SJSA1 (cell line): ENCODE data around the gene METTL17. TPM values are rescaled to one million over a fixed set of nuclear protein-coding genes. Genes with fewer than 3 reads are reported as not detected.
A peak's percentile ranks its signal among the peaks of the same experiment; 100 is the strongest.
"Not testable (repeated sequence)": the region's sequence is repeated elsewhere in the genome, so short reads cannot be mapped to it uniquely, and the experiment has no call there.

Source experiments
- DNase-seq, 2 experiments: peaks; one replicate each; pipeline ENCODE4 v3.0.0-alpha.2; 2015 to 2020; ENCODE audit warnings: low spot score in 2 of 2, low read depth in 1 of 2
- H3K27ac ChIP-seq: fragments of 250-450 bp; sonication (Bioruptor Pico); 2 replicates; pipeline ENCODE4 v1.5.1; 2020; ENCODE audit warnings: mild to moderate bottlenecking, moderate library complexity
- H3K27me3 ChIP-seq: fragments of 250-450 bp; sonication (Bioruptor Pico); replicated peaks from 2 replicates; pipeline ENCODE4 v1.5.1; 2020; ENCODE audit warnings: mild to moderate bottlenecking, moderate library complexity
- H3K36me3 ChIP-seq: fragments of 250-450 bp; sonication (Bioruptor Pico); 2 replicates; pipeline ENCODE4 v1.5.1; 2020; ENCODE audit warnings: mild to moderate bottlenecking
- H3K4me1 ChIP-seq: fragments of 250-450 bp; sonication (Bioruptor Pico); replicated peaks from 2 replicates; pipeline ENCODE4 v1.6.1; 2021; ENCODE audit warnings: mild to moderate bottlenecking
- H3K4me3 ChIP-seq: fragments of 250-450 bp; sonication (Bioruptor Pico); 2 replicates; pipeline ENCODE4 v1.5.1; 2020; ENCODE audit warnings: mild to moderate bottlenecking
- H3K9me3 ChIP-seq: fragments of 250-450 bp; sonication (Bioruptor Pico); replicated peaks from 2 replicates; pipeline ENCODE4 v1.5.1; 2020; ENCODE audit warnings: mild to moderate bottlenecking
- total RNA-seq: library from RNA; depleted of rRNA; stranded (reverse); fragments of >200 nt; shearing (Covaris generic); gene quantifications from 2 replicates; pipeline ENCODE4 v1.2.3, GENCODE V29; 2014

METTL17 gene
- total RNA-seq, 1 experiment from 2014 or later: 73.1 TPM

GRCh38 chr14:21003788-21004346 lies 14.1 kb downstream of the METTL17 start:
- Histone ChIP-seq H3K27ac (no peak overlapping the region), H3K27me3 (no peaks in the 10 kb centered on the region), H3K36me3 (no peaks in the 10 kb centered on the region), H3K9me3 (no peaks in the 10 kb centered on the region), H3K4me3 (no peak overlapping the region), H3K4me1 (no peaks in the 10 kb centered on the region)
- no peak for DNase-seq

GRCh38 chr14:21009721-21010120 lies 19.9 kb downstream of the METTL17 start:
- not testable (repeated sequence) for H3K4me3 ChIP-seq, DNase-seq, H3K27me3 ChIP-seq, H3K27ac ChIP-seq, H3K4me1 ChIP-seq, H3K9me3 ChIP-seq, H3K36me3 ChIP-seq

DNA sequence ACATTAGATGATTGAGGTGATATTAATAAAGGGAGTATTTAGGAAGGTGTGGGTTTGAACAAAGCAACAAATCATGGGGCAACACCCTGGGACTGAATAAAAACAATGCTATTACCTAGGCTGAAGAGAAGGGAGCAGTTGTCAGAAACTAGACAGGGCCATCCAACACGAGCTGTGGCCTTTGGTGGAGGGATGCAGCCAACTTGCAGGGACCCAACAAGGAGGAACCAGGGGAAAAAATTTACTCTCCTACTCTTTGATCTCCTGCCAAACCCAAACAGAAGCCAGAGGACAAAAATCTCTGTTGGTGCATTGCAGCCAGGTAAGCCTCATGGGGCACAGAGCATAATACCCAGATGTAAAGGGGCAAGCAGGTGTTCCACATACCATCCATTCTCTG lies 21.4 kb downstream of the METTL17 start:
- DNase-seq: no peak
- H3K36me3 ChIP-seq: no peaks in the 10 kb centered on the region
- H3K4me3 ChIP-seq: no peak overlapping the region
- H3K27me3 ChIP-seq: no peaks in the 10 kb centered on the region; the same call in 1 of the 2 replicates
- H3K9me3 ChIP-seq: no peaks in the 10 kb centered on the region
- no peak overlapping the region for H3K27ac ChIP-seq
- H3K4me1 ChIP-seq: no peaks in the 10 kb centered on the region

- Histone ChIP-seq H3K4me1 (no peaks in the 10 kb centered on the region), H3K9me3 (no peaks in the 10 kb centered on the region), H3K27ac (no peak overlapping the region), H3K27me3 (no peaks in the 10 kb centered on the region; the same call in 1 of the 2 replicates), H3K4me3 (no peak overlapping the region), H3K36me3 (no peaks in the 10 kb centered on the region)
- DNase-seq: peak; percentile 64 to 71
Measured at GRCh38 chr14:21014761-21015190, 25.0 kb downstream of the METTL17 start.

- no peak overlapping the region for H3K27ac ChIP-seq
- H3K36me3 ChIP-seq: no peaks in the 10 kb centered on the region
- H3K4me1 ChIP-seq: no peaks in the 10 kb centered on the region
- H3K27me3 ChIP-seq: no peaks in the 10 kb centered on the region; the same call in 1 of the 2 replicates
- H3K4me3 ChIP-seq: no peak overlapping the region
- DNase-seq: no peak
- H3K9me3 ChIP-seq: no peaks in the 10 kb centered on the region
Measured at GRCh38 chr14:21015312-21015711, 25.5 kb downstream of the METTL17 start.

- no peak overlapping the region for H3K27ac ChIP-seq
- no peak for DNase-seq
- H3K4me3 ChIP-seq: no peak overlapping the region
- H3K36me3 ChIP-seq: no peaks in the 10 kb centered on the region
- H3K27me3 ChIP-seq: no peaks in the 10 kb centered on the region; the same call in 1 of the 2 replicates
- no peaks in the 10 kb centered on the region for H3K9me3 ChIP-seq
- H3K4me1 ChIP-seq: no peaks in the 10 kb centered on the region
Measured at GRCh38 chr14:21016413-21017190, 26.8 kb downstream of the METTL17 start.

GRCh38 chr14:21017528-21018245 lies 27.9 kb downstream of the METTL17 start:
- no peak for DNase-seq

DNA sequence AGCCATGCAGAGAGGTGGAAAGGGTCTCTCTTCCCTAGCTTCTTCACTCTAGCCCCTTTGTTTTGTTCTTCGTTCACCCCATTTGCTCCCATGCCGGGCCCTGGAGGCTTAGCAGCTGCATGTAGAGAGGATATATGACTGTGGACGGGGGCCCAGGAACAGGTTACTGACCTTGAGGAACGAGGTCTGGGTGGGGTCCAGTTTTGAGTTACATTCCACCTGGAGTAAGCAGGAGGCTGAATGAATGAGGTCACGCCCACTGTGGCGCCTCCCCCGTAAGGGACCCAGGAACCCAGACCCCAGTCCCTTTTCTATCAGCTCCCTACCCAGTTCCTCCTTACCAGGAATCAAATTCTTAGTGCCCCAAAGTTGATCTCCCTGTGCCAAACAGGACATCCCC lies 28.5 kb downstream of the METTL17 start:
- no peaks in the 10 kb centered on the region for H3K36me3 ChIP-seq
- no peak overlapping the region for H3K4me3 ChIP-seq
- no peaks in the 10 kb centered on the region for H3K4me1 ChIP-seq
- no peaks in the 10 kb centered on the region for H3K9me3 ChIP-seq
- no peak overlapping the region for H3K27ac ChIP-seq
- no peak for DNase-seq
- H3K27me3 ChIP-seq: 0 out of 2 replicates have a peak, but pooled peaks cover 3% of the 10 kb centered on the region

More at GRCh38 chr14:21017528-21018245, 27.9 kb downstream of the METTL17 start:
- Histone ChIP-seq H3K36me3 (no peaks in the 10 kb centered on the region), H3K4me3 (no peak overlapping the region), H3K9me3 (no peaks in the 10 kb centered on the region), H3K27ac (no peak overlapping the region), H3K4me1 (no peaks in the 10 kb centered on the region), H3K27me3 (no peaks in the 10 kb centered on the region)

GRCh38 chr14:21018781-21019180 lies 29.0 kb downstream of the METTL17 start:
- no peak overlapping the region for H3K4me3 ChIP-seq
- H3K27ac ChIP-seq: no peak overlapping the region
- no peak for DNase-seq
- H3K9me3 ChIP-seq: no peaks in the 10 kb centered on the region
- peaks cover 7% of the 10 kb centered on the region; the same call in 1 of the 2 replicates for H3K27me3 ChIP-seq
- H3K4me1 ChIP-seq: no peaks in the 10 kb centered on the region
- no peaks in the 10 kb centered on the region for H3K36me3 ChIP-seq

DNA sequence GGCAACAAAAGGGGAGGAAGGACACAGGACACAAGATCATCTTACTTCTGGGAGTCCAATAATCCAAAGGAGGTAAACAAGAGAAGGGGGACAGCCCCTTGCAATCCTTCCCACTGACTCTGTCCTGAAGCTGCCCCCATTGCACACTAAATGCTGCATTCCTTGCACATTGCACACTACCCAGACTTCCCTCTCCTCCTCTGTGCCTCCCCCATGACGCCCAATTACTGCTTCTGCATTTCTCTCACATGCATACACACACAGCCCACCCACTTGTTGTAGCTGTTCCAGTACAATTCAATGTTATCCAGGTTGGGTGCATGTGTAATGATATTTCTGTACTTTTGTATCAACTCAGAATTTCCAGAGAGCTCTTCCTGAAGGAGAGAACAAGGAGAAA lies 29.6 kb downstream of the METTL17 start:
- no peak for DNase-seq

GRCh38 chr14:21020977-21021545 lies 31.3 kb downstream of the METTL17 start:
- Histone ChIP-seq H3K27me3 (peaks cover 23% of the 10 kb centered on the region), H3K36me3 (no peaks in the 10 kb centered on the region), H3K9me3 (no peaks in the 10 kb centered on the region), H3K4me1 (peaks cover 4% of the 10 kb centered on the region), H3K27ac (no peak overlapping the region), H3K4me3 (no peak overlapping the region)
- no peak for DNase-seq

More for the DNA sequence above, 29.6 kb downstream of the METTL17 start:
- Histone ChIP-seq H3K4me3 (no peak overlapping the region), H3K9me3 (no peaks in the 10 kb centered on the region), H3K27me3 (peaks cover 13% of the 10 kb centered on the region), H3K27ac (no peak overlapping the region), H3K4me1 (no peaks in the 10 kb centered on the region; the same call in 1 of the 2 replicates), H3K36me3 (no peaks in the 10 kb centered on the region)

DNA sequence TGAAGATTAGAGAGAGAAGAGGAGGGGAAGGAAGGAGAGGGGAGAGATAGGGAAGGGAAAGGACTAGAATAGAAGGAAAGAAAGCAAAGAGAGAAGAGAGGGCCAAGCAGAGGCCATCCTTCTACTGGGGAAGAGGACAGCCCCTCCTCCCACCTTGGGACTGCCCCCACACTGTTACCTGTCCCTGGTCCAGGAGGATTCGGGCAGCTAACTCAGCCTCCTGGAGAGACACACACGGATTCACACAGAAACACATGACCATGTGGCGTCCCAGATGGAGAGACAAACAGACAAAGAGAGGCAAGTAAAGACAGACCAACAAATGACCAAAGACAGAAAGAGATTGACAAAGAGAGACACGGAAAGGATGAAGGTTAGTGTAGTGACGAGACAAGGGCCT lies 32.9 kb downstream of the METTL17 start:
- no peak overlapping the region for H3K4me3 ChIP-seq
- H3K27me3 ChIP-seq: peaks cover 23% of the 10 kb centered on the region
- no peak overlapping the region for H3K27ac ChIP-seq
- no peaks in the 10 kb centered on the region for H3K36me3 ChIP-seq
- DNase-seq: no peak
- H3K4me1 ChIP-seq: peaks cover 4% of the 10 kb centered on the region
- H3K9me3 ChIP-seq: no peaks in the 10 kb centered on the region

GRCh38 chr14:21023174-21023573 lies 33.4 kb downstream of the METTL17 start:
- peaks cover 23% of the 10 kb centered on the region for H3K27me3 ChIP-seq

More at GRCh38 chr14:21023174-21023573, 33.4 kb downstream of the METTL17 start:
- no peak for DNase-seq
- no peak overlapping the region for H3K27ac ChIP-seq
- no peak overlapping the region for H3K4me3 ChIP-seq
- H3K36me3 ChIP-seq: no peaks in the 10 kb centered on the region
- no peaks in the 10 kb centered on the region for H3K9me3 ChIP-seq
- peaks cover 4% of the 10 kb centered on the region for H3K4me1 ChIP-seq
